H1 (cell line): ENCODE results near the gene DOHH. TPM values are rescaled to one million over a fixed set of nuclear protein-coding genes. Genes with fewer than 3 reads are reported as not detected.

Experiments used
- BRCA1 ChIP-seq: IDR thresholded peaks from 2 replicates; pipeline ENCODE4 v1.6.1; 2012; ENCODE audit warnings: low read depth, low read length, improper control_type of control experiment
- polyA plus RNA-seq, 7 experiments: library from polyadenylated mRNA; depleted of rRNA in 3 of 7; stranded (reverse) in 5 of 7; unstranded in 2 of 7; fragments of >200 nt in 5 of 7; fragments of 200-250 nt in 2 of 7; gene quantifications; 1 replicate in 5 of 7; 2 replicates in 1 of 7; 4 replicates in 1 of 7; pipeline versions ENCODE4 v1.2.1 to v1.2.3, GENCODE V29; 2011 to 2013; ENCODE audit warnings: missing spikeins in 2 of 7, mixed read lengths in 2 of 7
- total RNA-seq: library from RNA; stranded (reverse); fragmentation: NEBNext Ultra II Directional; extraction: Animal tissue kit (Norgen Biotek cat#: 25700); gene quantifications from 2 replicates; pipeline ENCODE4 v1.2.1, GENCODE V29; 2021
- TF ChIP-seq, protein P1 (sequence below), 3 experiments: IDR thresholded peaks; 1 replicate in 2 of 3; 2 replicates in 1 of 3; pipeline versions ENCODE4 v1.5.1 to v1.6.1; 2011; ENCODE audit warnings: low read length in 3 of 3, mild to moderate bottlenecking in 3 of 3, inconsistent platforms in 2 of 3, low read depth in 1 of 3, moderate library complexity in 1 of 3; ENCODE audit not compliant: insufficient read depth in 1 of 3; ENCODE audit errors: control extremely low read depth in 1 of 3

DOHH gene
- total and polyA plus RNA-seq, 2 of the 8 experiments (the other 6 are each of a cell fraction or from before 2014, with no cell fraction given), result 7.3 to 17.7 TPM

- TF ChIP-seq, protein P1, sequence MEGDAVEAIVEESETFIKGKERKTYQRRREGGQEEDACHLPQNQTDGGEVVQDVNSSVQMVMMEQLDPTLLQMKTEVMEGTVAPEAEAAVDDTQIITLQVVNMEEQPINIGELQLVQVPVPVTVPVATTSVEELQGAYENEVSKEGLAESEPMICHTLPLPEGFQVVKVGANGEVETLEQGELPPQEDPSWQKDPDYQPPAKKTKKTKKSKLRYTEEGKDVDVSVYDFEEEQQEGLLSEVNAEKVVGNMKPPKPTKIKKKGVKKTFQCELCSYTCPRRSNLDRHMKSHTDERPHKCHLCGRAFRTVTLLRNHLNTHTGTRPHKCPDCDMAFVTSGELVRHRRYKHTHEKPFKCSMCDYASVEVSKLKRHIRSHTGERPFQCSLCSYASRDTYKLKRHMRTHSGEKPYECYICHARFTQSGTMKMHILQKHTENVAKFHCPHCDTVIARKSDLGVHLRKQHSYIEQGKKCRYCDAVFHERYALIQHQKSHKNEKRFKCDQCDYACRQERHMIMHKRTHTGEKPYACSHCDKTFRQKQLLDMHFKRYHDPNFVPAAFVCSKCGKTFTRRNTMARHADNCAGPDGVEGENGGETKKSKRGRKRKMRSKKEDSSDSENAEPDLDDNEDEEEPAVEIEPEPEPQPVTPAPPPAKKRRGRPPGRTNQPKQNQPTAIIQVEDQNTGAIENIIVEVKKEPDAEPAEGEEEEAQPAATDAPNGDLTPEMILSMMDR (IDR thresholded peaks at IDR 0.05; ENCODE audit: control extremely low read depth in 1 of 3, insufficient read depth in 1 of 3, low read depth in 1 of 3, low read length in 3 of 3), result no peak
- no peak for TF ChIP-seq BRCA1
Observed at GRCh38 chr19:3549816-3550215, 49.3 kb upstream of the DOHH start (continued).
